Endodermal cell (in vitro differentiated cells): ENCODE results near the gene DCAF12L2. TPM values are rescaled to one million over a fixed set of nuclear protein-coding genes. Genes with fewer than 3 reads are reported as not detected.
A peak's percentile ranks its signal among the peaks of the same experiment; 100 is the strongest.

Experiments used
- DNase-seq: peaks from one replicate; pipeline ENCODE4 v3.0.0-alpha.2; 2017
- H3K27ac ChIP-seq: 2 replicates; pipeline ENCODE4 v1.5.1; 2013; ENCODE audit warnings: mild to moderate bottlenecking, low read depth, low read length, moderate library complexity
- H3K27me3 ChIP-seq: 2 replicates; pipeline ENCODE4 v1.6.1; 2013; ENCODE audit warnings: mild to moderate bottlenecking, low read length, moderate library complexity; ENCODE audit not compliant: insufficient read depth, control insufficient read depth, poor library complexity, severe bottlenecking
- H3K36me3 ChIP-seq: 2 replicates; pipeline ENCODE4 v1.7.0; 2013; ENCODE audit warnings: mild to moderate bottlenecking, low read length, moderate library complexity; ENCODE audit not compliant: control insufficient read depth, insufficient read depth
- H3K4me1 ChIP-seq: one replicate; pipeline ENCODE4 v1.7.0; 2013; ENCODE audit warnings: low read length; ENCODE audit not compliant: control insufficient read depth, insufficient read depth
- H3K4me3 ChIP-seq: 2 replicates; pipeline ENCODE4 v1.5.1; 2013; ENCODE audit warnings: mild to moderate bottlenecking, low read length, moderate library complexity
- H3K9ac ChIP-seq: 2 replicates; pipeline ENCODE4 v1.6.1; 2013; ENCODE audit warnings: mild to moderate bottlenecking, low read length, moderate library complexity; ENCODE audit not compliant: poor library complexity, severe bottlenecking; ENCODE audit errors: extremely low read depth
- H3K9me3 ChIP-seq: 2 replicates; pipeline ENCODE4 v1.6.1; 2013; ENCODE audit warnings: mild to moderate bottlenecking, low read length, moderate library complexity; ENCODE audit not compliant: control insufficient read depth
- H3K27ac Mint-ChIP-seq: 2 replicates; pipeline ENCODE4 v1.8.0; 2020; ENCODE audit warnings: mixed read lengths
- H3K27me3 Mint-ChIP-seq: 2 replicates; pipeline ENCODE4 v1.8.0; 2021; ENCODE audit warnings: mild to moderate bottlenecking, mixed read lengths; ENCODE audit not compliant: insufficient read depth
- H3K36me3 Mint-ChIP-seq: 2 replicates; pipeline ENCODE4 v1.8.0; 2020; ENCODE audit warnings: low read depth, mixed read lengths
- H3K4me1 Mint-ChIP-seq: 2 replicates; pipeline ENCODE4 v1.8.0; 2020; ENCODE audit warnings: mixed read lengths
- H3K4me3 Mint-ChIP-seq: 2 replicates; pipeline ENCODE4 v1.8.0; 2020; ENCODE audit warnings: mild to moderate bottlenecking, moderate library complexity, mixed read lengths
- H3K9me3 Mint-ChIP-seq: 2 replicates; pipeline ENCODE4 v1.8.0; 2020; ENCODE audit warnings: mild to moderate bottlenecking, mixed read lengths
- CTCF ChIP-seq: fragments of 200-600 bp; sonication (generic); conservative IDR thresholded peaks from 2 replicates; pipeline ENCODE4 v1.5.0; 2021; ENCODE audit warnings: antibody characterized with exemption, mild to moderate bottlenecking
- WGBS, 2 experiments: methylation state at CpG; one replicate each; pipeline versions ENCODE4 v1.1.5 to v1.1.7; 2013; ENCODE audit warnings: missing lambda C conversion rate in 2 of 2, mixed read lengths in 1 of 2; ENCODE audit not compliant: insufficient coverage in 1 of 2, insufficient read length in 1 of 2; 5-methylcytosine and 5-hydroxymethylcytosine counted together
- total RNA-seq, 2 donors: library from RNA; stranded (reverse); fragmentation: NEBNext Ultra II Directional in 1 of 2; extraction: Animal tissue kit (Norgen Biotek cat#: 25700) in 1 of 2; gene quantifications; 2 replicates in 1 of 2; 3 replicates in 1 of 2; pipeline ENCODE4 v1.2.1, GENCODE V29; 2021

The DCAF12L2 gene
- total RNA-seq, 2 donors from 2014 or later: 1.6 to 3.4 TPM

- Histone ChIP-seq H3K4me1 (no peaks in the 10 kb centered on the region), H3K4me3 (no peak overlapping the region), H3K27me3 (peaks cover 8% of the 10 kb centered on the region), H3K27ac (no peak overlapping the region), H3K9ac (no peak overlapping the region), H3K9me3 (no peaks in the 10 kb centered on the region), H3K36me3 (no peaks in the 10 kb centered on the region)
- Mint-ChIP-seq H3K9me3 (peaks cover 10% of the 10 kb centered on the region), H3K36me3 (no peaks in the 10 kb centered on the region), H3K4me3 (peak overlapping the region; percentile 56), H3K27ac (no peak overlapping the region), H3K4me1 (no peaks in the 10 kb centered on the region), H3K27me3 (peaks cover 37% of the 10 kb centered on the region)
- TF ChIP-seq CTCF: no peak
- no peak for DNase-seq
- 93 to 94% methylated on average over 11 to 37 of the region's 37 CpGs for WGBS, 2 experiments
Observed at GRCh38 chrX:126164689-126165400, 1.2 kb downstream of the DCAF12L2 start.

DNA sequence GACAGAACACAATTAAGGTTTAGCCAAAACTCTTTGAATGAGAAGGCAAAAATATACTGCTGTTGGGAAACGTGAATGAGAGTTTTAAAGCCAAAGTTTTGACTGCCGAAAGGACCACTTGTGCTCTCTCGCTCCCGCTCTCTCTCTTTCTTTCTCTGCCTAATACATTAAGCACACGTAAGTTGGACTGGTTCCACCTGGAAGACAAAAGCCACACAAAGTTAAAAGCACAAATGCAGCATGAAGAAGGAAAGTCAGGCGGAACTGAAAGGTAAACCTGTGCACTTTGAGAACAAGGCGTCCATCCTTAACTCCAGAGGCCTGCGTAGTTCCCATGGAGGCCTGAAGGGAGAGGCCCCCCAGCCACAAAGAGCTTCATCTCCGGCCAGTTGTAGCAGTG lies 1.9 kb downstream of the DCAF12L2 start:
- Mint-ChIP-seq H3K36me3 (no peaks in the 10 kb centered on the region), H3K27ac (no peak overlapping the region), H3K9me3 (peaks cover 10% of the 10 kb centered on the region), H3K27me3 (peaks cover 37% of the 10 kb centered on the region), H3K4me1 (no peaks in the 10 kb centered on the region), H3K4me3 (no peak overlapping the region)
- H3K27ac ChIP-seq: no peak overlapping the region
- no peaks in the 10 kb centered on the region for H3K4me1 ChIP-seq
- H3K9ac ChIP-seq: no peak overlapping the region
- H3K27me3 ChIP-seq: peaks cover 8% of the 10 kb centered on the region
- TF ChIP-seq CTCF: no peak
- no peaks in the 10 kb centered on the region for H3K36me3 ChIP-seq
- H3K4me3 ChIP-seq: no peak overlapping the region
- 97% methylated on average over 9 of the region's 9 CpGs; no CpG with 5 or more reads in 1 of the 2 experiments for WGBS, 2 experiments
- no peaks in the 10 kb centered on the region for H3K9me3 ChIP-seq
- no peak for DNase-seq

- no peak overlapping the region for H3K4me3 ChIP-seq
- no peak overlapping the region for H3K27ac Mint-ChIP-seq
- DNase-seq: no peak
- WGBS, 2 experiments: 63% methylated on average over 2 of the region's 2 CpGs; no CpG with 5 or more reads in 1 of the 2 experiments
- H3K36me3 ChIP-seq: no peaks in the 10 kb centered on the region
- H3K9me3 Mint-ChIP-seq: peaks cover 5% of the 10 kb centered on the region
- peaks cover 2% of the 10 kb centered on the region for H3K27me3 Mint-ChIP-seq
- no peak overlapping the region for H3K27ac ChIP-seq
- no peak overlapping the region for H3K4me3 Mint-ChIP-seq
- H3K27me3 ChIP-seq: no peaks in the 10 kb centered on the region
- peak; percentile 72 for TF ChIP-seq CTCF
- no peaks in the 10 kb centered on the region for H3K4me1 Mint-ChIP-seq
- H3K9ac ChIP-seq: no peak overlapping the region
- H3K4me1 ChIP-seq: no peaks in the 10 kb centered on the region
- peaks cover 3% of the 10 kb centered on the region for H3K36me3 Mint-ChIP-seq
- peaks cover 7% of the 10 kb centered on the region for H3K9me3 ChIP-seq
Observed at GRCh38 chrX:126141014-126141413, 25.1 kb downstream of the DCAF12L2 start.
